Mesenchymal stem cell (in vitro differentiated cells and primary cell): ENCODE data around the gene VPS35L.
"Not testable (repeated sequence)": the region's sequence is repeated elsewhere in the genome, so short reads cannot be mapped to it uniquely, and the experiment has no call there.

Experiments used
- DNase-seq: peaks from one replicate; pipeline ENCODE4 v3.0.0-alpha.2; 2013
- H2AFZ ChIP-seq: one replicate; pipeline ENCODE4 v1.6.1; 2013; ENCODE audit warnings: low read depth, mild to moderate bottlenecking, control low read depth, inconsistent platforms, low read length, moderate library complexity
- H2AK5ac ChIP-seq: 2 replicates; pipeline ENCODE4 v1.6.1; 2013; ENCODE audit warnings: low read length, moderate library complexity, mild to moderate bottlenecking, inconsistent platforms; ENCODE audit not compliant: severe bottlenecking
- H2BK120ac ChIP-seq: one replicate; pipeline ENCODE4 v1.6.1; 2013; ENCODE audit warnings: low read depth, mild to moderate bottlenecking, inconsistent platforms, low read length, moderate library complexity
- H2BK12ac ChIP-seq, 2 experiments: one replicate each; pipeline ENCODE4 v1.6.1; 2013; ENCODE audit warnings: inconsistent platforms in 2 of 2, low read length in 2 of 2, mild to moderate bottlenecking in 2 of 2, moderate library complexity in 2 of 2, control low read depth in 1 of 2
- H2BK15ac ChIP-seq: one replicate; pipeline ENCODE4 v1.6.1; 2013; ENCODE audit warnings: mild to moderate bottlenecking, low read depth, inconsistent platforms; ENCODE audit not compliant: poor library complexity, severe bottlenecking
- H2BK5ac ChIP-seq: 2 replicates; pipeline ENCODE4 v1.6.1; 2013; ENCODE audit warnings: low read depth, mild to moderate bottlenecking, low read length, control low read depth, inconsistent platforms; ENCODE audit not compliant: poor library complexity, severe bottlenecking
- H3K14ac ChIP-seq, 2 experiments: one replicate each; pipeline ENCODE4 v1.6.1; 2013; ENCODE audit warnings: inconsistent platforms in 2 of 2, low read length in 2 of 2, control low read depth in 1 of 2, mild to moderate bottlenecking in 1 of 2, moderate library complexity in 1 of 2
- H3K18ac ChIP-seq, 2 experiments: one replicate each; pipeline ENCODE4 v1.6.1; 2013; ENCODE audit warnings: inconsistent platforms in 2 of 2, low read length in 2 of 2, control low read depth in 1 of 2, low read depth in 1 of 2, mild to moderate bottlenecking in 1 of 2
- H3K23ac ChIP-seq, 2 experiments: one replicate each; pipeline ENCODE4 v1.6.1; 2013; ENCODE audit warnings: inconsistent platforms in 2 of 2, low read length in 2 of 2, mild to moderate bottlenecking in 2 of 2, moderate library complexity in 2 of 2, control low read depth in 1 of 2
- H3K27ac ChIP-seq: 2 replicates; pipeline ENCODE4 v1.5.1; 2013; ENCODE audit warnings: mild to moderate bottlenecking, moderate library complexity, low read length, control low read depth, inconsistent platforms; ENCODE audit not compliant: poor library complexity, severe bottlenecking
- H3K27me3 ChIP-seq, 2 experiments: 2 replicates each; pipeline versions ENCODE4 v1.6.1 to v1.7.0; 2013; ENCODE audit warnings: low read length in 2 of 2, mild to moderate bottlenecking in 2 of 2, moderate library complexity in 2 of 2, control low read depth in 1 of 2, inconsistent platforms in 1 of 2; ENCODE audit not compliant: control insufficient read depth in 1 of 2, insufficient read depth in 1 of 2
- H3K36me3 ChIP-seq, 2 experiments: 2 replicates each; pipeline versions ENCODE4 v1.6.1 to v1.7.0; 2013; ENCODE audit warnings: low read length in 2 of 2, control low read depth in 1 of 2, inconsistent platforms in 1 of 2, low read depth in 1 of 2, mild to moderate bottlenecking in 1 of 2; ENCODE audit not compliant: insufficient read depth in 2 of 2, control insufficient read depth in 1 of 2
- H3K4ac ChIP-seq, 2 experiments: one replicate each; pipeline ENCODE4 v1.6.1; 2013; ENCODE audit warnings: inconsistent platforms in 2 of 2, low read length in 2 of 2, mild to moderate bottlenecking in 2 of 2, moderate library complexity in 2 of 2, control low read depth in 1 of 2, low read depth in 1 of 2
- H3K4me1 ChIP-seq: 2 replicates; pipeline ENCODE4 v1.6.1; 2013; ENCODE audit warnings: low read depth, low read length, control low read depth; ENCODE audit not compliant: control insufficient read depth, insufficient read depth
- H3K4me2 ChIP-seq: 2 replicates; pipeline ENCODE4 v1.6.1; 2013; ENCODE audit warnings: low read length, mild to moderate bottlenecking, inconsistent platforms; ENCODE audit not compliant: poor library complexity, severe bottlenecking
- H3K4me3 ChIP-seq, 2 experiments: 2 replicates each; pipeline versions ENCODE4 v1.5.1 to v1.7.0; 2013; ENCODE audit warnings: low read length in 2 of 2, mild to moderate bottlenecking in 2 of 2, control low read depth in 1 of 2, low read depth in 1 of 2; ENCODE audit not compliant: insufficient read depth in 1 of 2
- H3K79me1 ChIP-seq: replicated peaks from 2 replicates; pipeline ENCODE4 v1.6.1; 2013; ENCODE audit warnings: mild to moderate bottlenecking, control low read depth, low read length, inconsistent platforms; ENCODE audit not compliant: poor library complexity, severe bottlenecking
- H3K9ac ChIP-seq: 2 replicates; pipeline ENCODE4 v1.7.0; 2013; ENCODE audit warnings: mild to moderate bottlenecking, low read length, moderate library complexity
- H3K9me3 ChIP-seq: 2 replicates; pipeline ENCODE4 v1.7.0; 2013; ENCODE audit warnings: mild to moderate bottlenecking, low read length; ENCODE audit not compliant: control insufficient read depth
- H4K8ac ChIP-seq: one replicate; pipeline ENCODE4 v1.6.1; 2013; ENCODE audit warnings: inconsistent platforms, mild to moderate bottlenecking, low read length, moderate library complexity
- H4K91ac ChIP-seq: one replicate; pipeline ENCODE4 v1.6.1; 2013; ENCODE audit warnings: mild to moderate bottlenecking, low read length, inconsistent platforms
- WGBS: methylation state at CpG from one replicate; pipeline ENCODE4 v1.1.7; 2013; ENCODE audit warnings: mixed read lengths; 5-methylcytosine and 5-hydroxymethylcytosine counted together

Gene VPS35L

GRCh38 chr16:19540241-19540970 is 15.1 kb upstream of the VPS35L start:
- Histone ChIP-seq H2BK15ac (no peak overlapping the region), H3K36me3 (peaks cover 9 to 66% of the 10 kb centered on the region in 2 experiments), H3K23ac (no peak overlapping the region), H2BK120ac (no peak overlapping the region), H3K4me3 (no peak overlapping the region), H3K27me3 (no peaks in the 10 kb centered on the region), H3K4ac (no peak overlapping the region), H2AFZ (no peak overlapping the region), H3K9ac (no peak overlapping the region), H3K9me3 (no peaks in the 10 kb centered on the region), H2BK12ac (no peak overlapping the region), H4K91ac (no peak overlapping the region), H3K79me1 (no peaks in the 10 kb centered on the region), H2AK5ac (no peak overlapping the region), H3K18ac (no peak overlapping the region), H3K14ac (no peak overlapping the region), H3K4me1 (no peaks in the 10 kb centered on the region), H4K8ac (no peak overlapping the region), H2BK5ac (no peak overlapping the region), H3K27ac (no peak overlapping the region), H3K4me2 (no peak overlapping the region)
- WGBS = 100% methylated on average over 6 of the region's 6 CpGs
- no peak for DNase-seq

- H2BK5ac ChIP-seq = no peak overlapping the region
- H3K9me3 ChIP-seq = no peaks in the 10 kb centered on the region
- H3K23ac ChIP-seq = no peak overlapping the region
- H3K36me3 ChIP-seq = peaks cover 11 to 59% of the 10 kb centered on the region in 2 experiments
- no peak overlapping the region for H2BK120ac ChIP-seq
- no peaks in the 10 kb centered on the region for H3K27me3 ChIP-seq
- H3K4me3 ChIP-seq = no peak overlapping the region
- no peak overlapping the region for H4K8ac ChIP-seq
- WGBS = 90% methylated on average over 2 of the region's 3 CpGs
- no peak overlapping the region for H3K4ac ChIP-seq
- H3K14ac ChIP-seq = no peak overlapping the region
- no peak for DNase-seq
- H2AFZ ChIP-seq = no peak overlapping the region
- H3K18ac ChIP-seq = no peak overlapping the region
- no peak overlapping the region for H3K27ac ChIP-seq
- H2BK12ac ChIP-seq = no peak overlapping the region
- H4K91ac ChIP-seq = no peak overlapping the region
- no peak overlapping the region for H2BK15ac ChIP-seq
- no peaks in the 10 kb centered on the region for H3K4me1 ChIP-seq
- no peak overlapping the region for H3K4me2 ChIP-seq
- H3K9ac ChIP-seq = no peak overlapping the region
- no peak overlapping the region for H2AK5ac ChIP-seq
- peaks cover 2% of the 10 kb centered on the region for H3K79me1 ChIP-seq
Measured at GRCh38 chr16:19542138-19542821, 13.2 kb upstream of the VPS35L start.

GRCh38 chr16:19543278-19543996 is 12.1 kb upstream of the VPS35L start:
- not testable (repeated sequence) for H2BK12ac ChIP-seq, H3K27ac ChIP-seq, H2BK15ac ChIP-seq, H3K23ac ChIP-seq, H3K18ac ChIP-seq, H2BK120ac ChIP-seq, H3K4ac ChIP-seq, DNase-seq, H3K9me3 ChIP-seq, H3K14ac ChIP-seq, H3K4me2 ChIP-seq, H3K27me3 ChIP-seq, H3K4me1 ChIP-seq, H2AFZ ChIP-seq, H3K79me1 ChIP-seq, H2BK5ac ChIP-seq, H3K4me3 ChIP-seq, H3K9ac ChIP-seq, H4K8ac ChIP-seq, H4K91ac ChIP-seq, H2AK5ac ChIP-seq
- peaks cover 8 to 68% of the 10 kb centered on the region in 2 experiments for H3K36me3 ChIP-seq
- WGBS = 93% methylated on average over 10 of the region's 10 CpGs

GRCh38 chr16:19548144-19548543 is 7.4 kb upstream of the VPS35L start:
- Histone ChIP-seq H3K14ac (no peak overlapping the region), H2BK5ac (no peak overlapping the region), H4K91ac (no peak overlapping the region), H3K4ac (no peak overlapping the region), H3K18ac (no peak overlapping the region), H4K8ac (no peak overlapping the region), H2BK120ac (no peak overlapping the region), H3K9ac (no peak overlapping the region), H3K36me3 (peaks cover 2 to 72% of the 10 kb centered on the region in 2 experiments), H3K4me3 (no peak overlapping the region), H3K23ac (no peak overlapping the region), H2BK15ac (no peak overlapping the region), H3K4me2 (no peak overlapping the region), H2AFZ (no peak overlapping the region), H2BK12ac (no peak overlapping the region), H2AK5ac (no peak overlapping the region), H3K79me1 (peaks cover 5% of the 10 kb centered on the region), H3K27ac (no peak overlapping the region), H3K9me3 (no peaks in the 10 kb centered on the region), H3K4me1 (no peaks in the 10 kb centered on the region), H3K27me3 (no peaks in the 10 kb centered on the region)
- no peak for DNase-seq
- 98% methylated on average over 3 of the region's 3 CpGs for WGBS
